HL-60 (cell line): ENCODE measurements around the gene MSH3.

Experiments
- DNase-seq, 2 experiments: peaks; one replicate each; pipeline ENCODE4 v3.0.0-alpha.2; 2010 to 2020; ENCODE audit warnings: low read depth in 1 of 2, low spot score in 1 of 2
- H3K27ac ChIP-seq: fragments of 250-450 bp; sonication (Bioruptor Pico); replicated peaks from 2 replicates; pipeline ENCODE4 v1.5.1; 2020; ENCODE audit warnings: mild to moderate bottlenecking, moderate library complexity
- H3K27me3 ChIP-seq: fragments of 250-450 bp; sonication (Bioruptor Pico); 2 replicates; pipeline ENCODE4 v1.5.1; 2021; ENCODE audit warnings: mild to moderate bottlenecking, moderate library complexity; ENCODE audit not compliant: insufficient read depth, poor library complexity, severe bottlenecking
- H3K4me3 ChIP-seq: replicated peaks from 2 replicates; pipeline ENCODE4 v1.5.1; 2011; ENCODE audit warnings: mild to moderate bottlenecking, control low read depth, low read length; ENCODE audit not compliant: insufficient read depth
- GABPA ChIP-seq: IDR thresholded peaks from 2 replicates; pipeline ENCODE4 v1.6.1; 2012; ENCODE audit warnings: low read depth
- POLR2AphosphoS5 ChIP-seq: IDR thresholded peaks from 2 replicates; pipeline ENCODE4 v1.6.1; 2012; ENCODE audit warnings: low read depth
- SPI1 ChIP-seq: IDR thresholded peaks from 2 replicates; pipeline ENCODE4 v1.6.1; 2012; ENCODE audit warnings: low read depth, mild to moderate bottlenecking, borderline replicate concordance
- TF ChIP-seq, protein P1 (sequence below): IDR thresholded peaks from one replicate; pipeline ENCODE4 v1.5.1; 2011; ENCODE audit warnings: low read length, control low read depth, inconsistent platforms; ENCODE audit not compliant: insufficient read depth
- TF ChIP-seq, protein P2 (sequence below): IDR thresholded peaks from 2 replicates; pipeline ENCODE4 v1.6.1; 2012; ENCODE audit warnings: low read depth; ENCODE audit not compliant: insufficient replicate concordance

Gene MSH3

DNA sequence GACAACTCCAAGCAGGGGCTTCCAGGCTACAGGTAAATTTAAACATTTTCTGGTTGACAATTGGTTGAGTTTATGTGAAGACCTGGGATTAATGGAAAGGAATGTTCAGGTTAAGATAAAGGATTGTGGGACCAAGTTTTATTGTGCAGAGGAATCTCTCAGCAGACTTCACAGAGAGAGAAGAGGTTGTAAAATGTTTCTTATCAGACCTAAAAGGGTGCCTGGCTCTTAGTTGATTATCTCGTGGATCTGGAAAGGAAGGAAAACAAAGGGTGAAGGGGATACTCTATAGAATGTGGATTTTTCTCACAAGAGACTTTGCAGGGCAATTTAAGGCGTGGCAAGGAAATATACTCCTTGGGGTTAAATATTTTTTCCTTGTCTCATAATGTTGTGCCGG, 209.3 kb downstream of the MSH3 start:
- Histone ChIP-seq H3K27ac (no peak overlapping the region), H3K27me3 (no peaks in the 10 kb centered on the region), H3K4me3 (no peak overlapping the region)
- no peak for TF ChIP-seq GABPA
- no peak for TF ChIP-seq SPI1
- TF ChIP-seq, protein P1, sequence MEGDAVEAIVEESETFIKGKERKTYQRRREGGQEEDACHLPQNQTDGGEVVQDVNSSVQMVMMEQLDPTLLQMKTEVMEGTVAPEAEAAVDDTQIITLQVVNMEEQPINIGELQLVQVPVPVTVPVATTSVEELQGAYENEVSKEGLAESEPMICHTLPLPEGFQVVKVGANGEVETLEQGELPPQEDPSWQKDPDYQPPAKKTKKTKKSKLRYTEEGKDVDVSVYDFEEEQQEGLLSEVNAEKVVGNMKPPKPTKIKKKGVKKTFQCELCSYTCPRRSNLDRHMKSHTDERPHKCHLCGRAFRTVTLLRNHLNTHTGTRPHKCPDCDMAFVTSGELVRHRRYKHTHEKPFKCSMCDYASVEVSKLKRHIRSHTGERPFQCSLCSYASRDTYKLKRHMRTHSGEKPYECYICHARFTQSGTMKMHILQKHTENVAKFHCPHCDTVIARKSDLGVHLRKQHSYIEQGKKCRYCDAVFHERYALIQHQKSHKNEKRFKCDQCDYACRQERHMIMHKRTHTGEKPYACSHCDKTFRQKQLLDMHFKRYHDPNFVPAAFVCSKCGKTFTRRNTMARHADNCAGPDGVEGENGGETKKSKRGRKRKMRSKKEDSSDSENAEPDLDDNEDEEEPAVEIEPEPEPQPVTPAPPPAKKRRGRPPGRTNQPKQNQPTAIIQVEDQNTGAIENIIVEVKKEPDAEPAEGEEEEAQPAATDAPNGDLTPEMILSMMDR: no peak
- TF ChIP-seq, protein P2, sequence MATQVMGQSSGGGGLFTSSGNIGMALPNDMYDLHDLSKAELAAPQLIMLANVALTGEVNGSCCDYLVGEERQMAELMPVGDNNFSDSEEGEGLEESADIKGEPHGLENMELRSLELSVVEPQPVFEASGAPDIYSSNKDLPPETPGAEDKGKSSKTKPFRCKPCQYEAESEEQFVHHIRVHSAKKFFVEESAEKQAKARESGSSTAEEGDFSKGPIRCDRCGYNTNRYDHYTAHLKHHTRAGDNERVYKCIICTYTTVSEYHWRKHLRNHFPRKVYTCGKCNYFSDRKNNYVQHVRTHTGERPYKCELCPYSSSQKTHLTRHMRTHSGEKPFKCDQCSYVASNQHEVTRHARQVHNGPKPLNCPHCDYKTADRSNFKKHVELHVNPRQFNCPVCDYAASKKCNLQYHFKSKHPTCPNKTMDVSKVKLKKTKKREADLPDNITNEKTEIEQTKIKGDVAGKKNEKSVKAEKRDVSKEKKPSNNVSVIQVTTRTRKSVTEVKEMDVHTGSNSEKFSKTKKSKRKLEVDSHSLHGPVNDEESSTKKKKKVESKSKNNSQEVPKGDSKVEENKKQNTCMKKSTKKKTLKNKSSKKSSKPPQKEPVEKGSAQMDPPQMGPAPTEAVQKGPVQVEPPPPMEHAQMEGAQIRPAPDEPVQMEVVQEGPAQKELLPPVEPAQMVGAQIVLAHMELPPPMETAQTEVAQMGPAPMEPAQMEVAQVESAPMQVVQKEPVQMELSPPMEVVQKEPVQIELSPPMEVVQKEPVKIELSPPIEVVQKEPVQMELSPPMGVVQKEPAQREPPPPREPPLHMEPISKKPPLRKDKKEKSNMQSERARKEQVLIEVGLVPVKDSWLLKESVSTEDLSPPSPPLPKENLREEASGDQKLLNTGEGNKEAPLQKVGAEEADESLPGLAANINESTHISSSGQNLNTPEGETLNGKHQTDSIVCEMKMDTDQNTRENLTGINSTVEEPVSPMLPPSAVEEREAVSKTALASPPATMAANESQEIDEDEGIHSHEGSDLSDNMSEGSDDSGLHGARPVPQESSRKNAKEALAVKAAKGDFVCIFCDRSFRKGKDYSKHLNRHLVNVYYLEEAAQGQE: no peak
- TF ChIP-seq POLR2AphosphoS5: no peak
- no peak for DNase-seq

DNA sequence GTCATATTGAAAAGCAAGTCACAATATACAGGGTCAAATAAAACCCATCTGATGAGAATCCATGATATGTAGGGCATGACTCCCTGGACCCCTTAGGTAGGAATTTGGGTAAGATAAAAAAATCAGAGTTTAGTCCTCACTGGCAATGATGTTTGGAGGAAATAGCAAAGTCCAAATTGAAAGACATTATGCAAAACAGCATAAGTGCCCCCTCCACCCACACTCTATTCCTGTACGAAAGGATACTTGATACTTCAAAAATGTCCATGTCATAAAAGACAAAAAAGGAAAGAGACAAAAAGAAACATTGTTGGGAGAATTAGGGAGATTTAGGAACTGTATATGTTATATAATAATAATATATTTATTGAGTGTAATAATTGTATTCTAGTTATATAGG, 209.7 kb downstream of the MSH3 start:
- TF ChIP-seq, protein P1: no peak
- TF ChIP-seq GABPA (no peak), SPI1 (no peak), POLR2AphosphoS5 (no peak)
- TF ChIP-seq, protein P2: no peak
- Histone ChIP-seq H3K27ac (no peak overlapping the region), H3K4me3 (no peak overlapping the region), H3K27me3 (no peaks in the 10 kb centered on the region)
- DNase-seq: no peak

DNA sequence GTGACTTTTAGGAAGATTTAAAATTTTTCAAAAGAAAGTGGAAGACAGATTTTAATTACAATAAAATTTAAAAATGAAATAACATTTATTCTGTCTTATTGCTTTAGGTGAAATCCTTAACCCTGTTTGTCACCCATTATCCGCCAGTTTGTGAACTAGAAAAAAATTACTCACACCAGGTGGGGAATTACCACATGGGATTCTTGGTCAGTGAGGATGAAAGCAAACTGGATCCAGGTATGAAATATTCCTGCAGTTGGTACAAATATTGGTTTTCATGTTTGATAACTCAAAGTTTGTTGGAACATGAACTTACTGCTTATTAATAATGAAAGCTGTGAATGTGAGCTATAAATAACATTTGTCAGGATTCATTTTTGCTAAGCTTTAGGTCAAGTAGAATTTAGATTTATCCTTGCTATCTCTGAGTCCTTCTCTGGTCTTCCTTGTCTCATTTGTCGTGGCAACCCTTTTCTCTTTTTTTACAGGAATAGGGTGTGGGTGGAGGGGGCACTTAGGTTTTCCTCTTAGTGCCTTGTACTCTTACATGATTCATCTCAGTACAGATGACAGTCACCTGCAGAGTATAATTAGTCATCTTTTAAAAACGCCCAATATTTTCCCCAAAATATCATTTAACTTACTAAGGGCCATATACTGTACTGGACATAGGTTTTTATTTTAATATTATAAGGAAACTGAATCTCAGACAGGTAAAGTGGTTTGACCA, 210.4 kb downstream of the MSH3 start:
- H3K4me3 ChIP-seq: no peak overlapping the region

More for the DNA sequence above, 210.4 kb downstream of the MSH3 start:
- DNase-seq: no peak
- no peak for TF ChIP-seq SPI1
- no peak for TF ChIP-seq GABPA
- TF ChIP-seq, protein P1: no peak
- TF ChIP-seq, protein P2: no peak
- no peak for TF ChIP-seq POLR2AphosphoS5
- H3K27me3 ChIP-seq: no peaks in the 10 kb centered on the region
- no peak overlapping the region for H3K27ac ChIP-seq
